ENCODE measurements around the gene ZNF384.
A peak's percentile ranks its signal among the peaks of the same experiment; 100 is the strongest.
"Not testable (repeated sequence)": the region's sequence is repeated elsewhere in the genome, so short reads cannot be mapped to it uniquely, and the experiment has no call there.

Gene ZNF384

GRCh38 chr12:6716031-6716873 is 27.1 kb upstream of the ZNF384 start:
- not testable (repeated sequence) for H3K4me3 ChIP-seq (ENCODE audit: insufficient read depth in 1 of 2, low read depth in 1 of 2, low read length in 2 of 2); H3K4me1 ChIP-seq (ENCODE audit: control insufficient read depth, insufficient read depth, low read depth, low read length); H3K4ac ChIP-seq (ENCODE audit: low read depth in 1 of 2, low read length in 2 of 2); H4K8ac ChIP-seq (ENCODE audit: low read length); H2BK5ac ChIP-seq (ENCODE audit: low read depth, low read length, poor library complexity, severe bottlenecking); H2AK5ac ChIP-seq (ENCODE audit: low read length, severe bottlenecking); DNase-seq; H3K23ac ChIP-seq (ENCODE audit: low read length in 2 of 2); H3K14ac ChIP-seq (ENCODE audit: low read length in 2 of 2); H3K27ac ChIP-seq (ENCODE audit: low read length, poor library complexity, severe bottlenecking); H2BK12ac ChIP-seq (ENCODE audit: low read length in 2 of 2); H3K36me3 ChIP-seq (ENCODE audit: control insufficient read depth in 1 of 2, insufficient read depth in 2 of 2, low read depth in 1 of 2, low read length in 2 of 2); H2BK120ac ChIP-seq (ENCODE audit: low read depth, low read length); H4K91ac ChIP-seq (ENCODE audit: low read length); H3K79me1 ChIP-seq (replicated peaks; ENCODE audit: low read length, poor library complexity, severe bottlenecking); H3K4me2 ChIP-seq (ENCODE audit: low read length, poor library complexity, severe bottlenecking); H3K18ac ChIP-seq (ENCODE audit: low read depth in 1 of 2, low read length in 2 of 2); H3K27me3 ChIP-seq (ENCODE audit: control insufficient read depth in 1 of 2, insufficient read depth in 1 of 2, low read length in 2 of 2); H3K9me3 ChIP-seq (ENCODE audit: control insufficient read depth, low read length); H2BK15ac ChIP-seq (ENCODE audit: low read depth, poor library complexity, severe bottlenecking); H3K9ac ChIP-seq (ENCODE audit: low read length); H2AFZ ChIP-seq (ENCODE audit: low read depth, low read length)
- 92% methylated on average over 16 of the region's 41 CpGs for WGBS

- no peak overlapping the region for H3K4ac ChIP-seq (ENCODE audit: low read depth in 1 of 2, low read length in 2 of 2)
- H3K36me3 ChIP-seq (ENCODE audit: control insufficient read depth in 1 of 2, insufficient read depth in 2 of 2, low read depth in 1 of 2, low read length in 2 of 2): no peaks in the 10 kb centered on the region
- no peak overlapping the region for H3K18ac ChIP-seq (ENCODE audit: low read depth in 1 of 2, low read length in 2 of 2)
- H3K4me1 ChIP-seq (ENCODE audit: control insufficient read depth, insufficient read depth, low read depth, low read length): no peaks in the 10 kb centered on the region
- peaks cover 0 to 5% of the 10 kb centered on the region in 2 experiments for H3K27me3 ChIP-seq (ENCODE audit: control insufficient read depth in 1 of 2, insufficient read depth in 1 of 2, low read length in 2 of 2)
- H3K9me3 ChIP-seq (ENCODE audit: control insufficient read depth, low read length): no peaks in the 10 kb centered on the region
- no peak overlapping the region for H2BK15ac ChIP-seq (ENCODE audit: low read depth, poor library complexity, severe bottlenecking)
- DNase-seq: no peak
- H3K9ac ChIP-seq (ENCODE audit: low read length): no peak overlapping the region
- H2BK12ac ChIP-seq (ENCODE audit: low read length in 2 of 2): no peak overlapping the region
- no peak overlapping the region for H2AK5ac ChIP-seq (ENCODE audit: low read length, severe bottlenecking)
- WGBS: 92% methylated on average over 16 of the region's 16 CpGs
- H3K14ac ChIP-seq (ENCODE audit: low read length in 2 of 2): no peak overlapping the region
- no peak overlapping the region for H4K8ac ChIP-seq (ENCODE audit: low read length)
- no peak overlapping the region for H2BK120ac ChIP-seq (ENCODE audit: low read depth, low read length)
- no peak overlapping the region for H3K4me3 ChIP-seq (ENCODE audit: insufficient read depth in 1 of 2, low read depth in 1 of 2, low read length in 2 of 2)
- no peak overlapping the region for H3K23ac ChIP-seq (ENCODE audit: low read length in 2 of 2)
- no peaks in the 10 kb centered on the region for H3K79me1 ChIP-seq (replicated peaks; ENCODE audit: low read length, poor library complexity, severe bottlenecking)
- H4K91ac ChIP-seq (ENCODE audit: low read length): no peak overlapping the region
- H2BK5ac ChIP-seq (ENCODE audit: low read depth, low read length, poor library complexity, severe bottlenecking): no peak overlapping the region
- no peak overlapping the region for H2AFZ ChIP-seq (ENCODE audit: low read depth, low read length)
- no peak overlapping the region for H3K4me2 ChIP-seq (ENCODE audit: low read length, poor library complexity, severe bottlenecking)
- no peak overlapping the region for H3K27ac ChIP-seq (ENCODE audit: low read length, poor library complexity, severe bottlenecking)
These were observed 19.8 kb upstream of the ZNF384 start for GRCh38 chr12:6708960-6709394.

GRCh38 chr12:6708351-6708750 is 19.2 kb upstream of the ZNF384 start:
- not testable (repeated sequence) for H3K9me3 ChIP-seq (ENCODE audit: control insufficient read depth, low read length); H3K4me3 ChIP-seq (ENCODE audit: insufficient read depth in 1 of 2, low read depth in 1 of 2, low read length in 2 of 2); H3K9ac ChIP-seq (ENCODE audit: low read length); H2AFZ ChIP-seq (ENCODE audit: low read depth, low read length); H2BK120ac ChIP-seq (ENCODE audit: low read depth, low read length); H4K91ac ChIP-seq (ENCODE audit: low read length); H3K23ac ChIP-seq (ENCODE audit: low read length in 2 of 2); H2AK5ac ChIP-seq (ENCODE audit: low read length, severe bottlenecking); H3K4me2 ChIP-seq (ENCODE audit: low read length, poor library complexity, severe bottlenecking); H3K18ac ChIP-seq (ENCODE audit: low read depth in 1 of 2, low read length in 2 of 2); H3K4me1 ChIP-seq (ENCODE audit: control insufficient read depth, insufficient read depth, low read depth, low read length); H3K36me3 ChIP-seq (ENCODE audit: control insufficient read depth in 1 of 2, insufficient read depth in 2 of 2, low read depth in 1 of 2, low read length in 2 of 2); H2BK5ac ChIP-seq (ENCODE audit: low read depth, low read length, poor library complexity, severe bottlenecking); H3K14ac ChIP-seq (ENCODE audit: low read length in 2 of 2); H4K8ac ChIP-seq (ENCODE audit: low read length); H3K27ac ChIP-seq (ENCODE audit: low read length, poor library complexity, severe bottlenecking); H2BK12ac ChIP-seq (ENCODE audit: low read length in 2 of 2); H3K79me1 ChIP-seq (replicated peaks; ENCODE audit: low read length, poor library complexity, severe bottlenecking); DNase-seq; H2BK15ac ChIP-seq (ENCODE audit: low read depth, poor library complexity, severe bottlenecking); H3K4ac ChIP-seq (ENCODE audit: low read depth in 1 of 2, low read length in 2 of 2)
- peaks cover 0 to 10% of the 10 kb centered on the region in 2 experiments for H3K27me3 ChIP-seq (ENCODE audit: control insufficient read depth in 1 of 2, insufficient read depth in 1 of 2, low read length in 2 of 2)
- 97% methylated on average over 17 of the region's 21 CpGs for WGBS

GRCh38 chr12:6703631-6704030 is 14.5 kb upstream of the ZNF384 start:
- H3K27ac ChIP-seq (ENCODE audit: low read length, poor library complexity, severe bottlenecking): no peak overlapping the region
- peak overlapping the region in 1 of 2 experiments; percentile 1 for H3K23ac ChIP-seq (ENCODE audit: low read length in 2 of 2)
- H3K79me1 ChIP-seq (replicated peaks; ENCODE audit: low read length, poor library complexity, severe bottlenecking): no peaks in the 10 kb centered on the region
- peak overlapping the region; percentile 29 for H2AFZ ChIP-seq (ENCODE audit: low read depth, low read length)
- DNase-seq: peak; percentile 56
- H3K9ac ChIP-seq (ENCODE audit: low read length): no peak overlapping the region
- H3K4me1 ChIP-seq (ENCODE audit: control insufficient read depth, insufficient read depth, low read depth, low read length): peaks cover 19% of the 10 kb centered on the region
- no peak overlapping the region for H4K8ac ChIP-seq (ENCODE audit: low read length)
- H3K27me3 ChIP-seq (ENCODE audit: control insufficient read depth in 1 of 2, insufficient read depth in 1 of 2, low read length in 2 of 2): peaks cover 11 to 42% of the 10 kb centered on the region in 2 experiments
- no peak overlapping the region for H4K91ac ChIP-seq (ENCODE audit: low read length)
- no peaks in the 10 kb centered on the region for H3K9me3 ChIP-seq (ENCODE audit: control insufficient read depth, low read length)
- H3K36me3 ChIP-seq (ENCODE audit: control insufficient read depth in 1 of 2, insufficient read depth in 2 of 2, low read depth in 1 of 2, low read length in 2 of 2): no peaks in the 10 kb centered on the region
- no peak overlapping the region for H2BK5ac ChIP-seq (ENCODE audit: low read depth, low read length, poor library complexity, severe bottlenecking)
- no peak overlapping the region for H3K4me2 ChIP-seq (ENCODE audit: low read length, poor library complexity, severe bottlenecking)
- no peak overlapping the region for H2BK120ac ChIP-seq (ENCODE audit: low read depth, low read length)
- no peak overlapping the region for H3K14ac ChIP-seq (ENCODE audit: low read length in 2 of 2)
- H3K4ac ChIP-seq (ENCODE audit: low read depth in 1 of 2, low read length in 2 of 2): no peak overlapping the region
- no peak overlapping the region for H2BK15ac ChIP-seq (ENCODE audit: low read depth, poor library complexity, severe bottlenecking)
- 17% methylated on average over 10 of the region's 10 CpGs for WGBS
- H3K18ac ChIP-seq (ENCODE audit: low read depth in 1 of 2, low read length in 2 of 2): no peak overlapping the region
- H2AK5ac ChIP-seq (ENCODE audit: low read length, severe bottlenecking): no peak overlapping the region
- H3K4me3 ChIP-seq (ENCODE audit: insufficient read depth in 1 of 2, low read depth in 1 of 2, low read length in 2 of 2): no peak overlapping the region
- H2BK12ac ChIP-seq (ENCODE audit: low read length in 2 of 2): no peak overlapping the region

Data from mesenchymal stem cell (in vitro differentiated cells and primary cell).